ENCODE data around the gene SNX25. TPM values are rescaled to one million over a fixed set of nuclear protein-coding genes. Genes with fewer than 3 reads are reported as not detected.
A peak's percentile ranks its signal among the peaks of the same experiment; 100 is the strongest.

SNX25 gene
- total and polyA plus RNA-seq, 2 donors (not counting 1 experiment from before 2014, with no cell fraction given): 11.1 to 32.9 TPM

GRCh38 chr4:185304541-185304940 is 95.1 kb downstream of the SNX25 start:
- no peak for TF ChIP-seq EZH2 (IDR thresholded peaks at IDR 0.05; ENCODE audit: low read length, missing control alignments)
- no peak overlapping the region for H3K4me3 ChIP-seq (replicated peaks in 1 of 4; ENCODE audit: control extremely low read depth in 1 of 4, insufficient read depth in 1 of 4, low read depth in 3 of 4, low read length in 4 of 4)

GRCh38 chr4:185304944-185305690 is 95.7 kb downstream of the SNX25 start:
- H3K79me2 ChIP-seq (ENCODE audit: control insufficient read depth, insufficient read depth, low read length): no peaks in the 10 kb centered on the region
- no peak overlapping the region for H3K4me2 ChIP-seq (ENCODE audit: extremely low read depth, insufficient read depth, low read length)
- no peak overlapping the region for H3K9ac ChIP-seq (ENCODE audit: insufficient read depth, low read length)
- no peaks in the 10 kb centered on the region for H3K27me3 ChIP-seq (ENCODE audit: control insufficient read depth, insufficient read depth, low read length)
- TF ChIP-seq EZH2 (IDR thresholded peaks at IDR 0.05; ENCODE audit: low read length, missing control alignments) (no peak), CTCF (conservative IDR thresholded peaks at IDR 0.05 in 1 of 2, IDR thresholded peaks at IDR 0.05 in 1 of 2; ENCODE audit: low read depth in 1 of 2, low read length in 2 of 2) (peak; percentile 46 to 69)
- peaks cover 2% of the 10 kb centered on the region for H3K36me3 ChIP-seq (ENCODE audit: control insufficient read depth, insufficient read depth, low read length)
- H3K9me3 ChIP-seq (ENCODE audit: control insufficient read depth, insufficient read depth, low read depth, low read length): no peaks in the 10 kb centered on the region
- H3K27ac ChIP-seq (ENCODE audit: insufficient read depth, low read length): peak overlapping the region; percentile 58
- H3K4me1 ChIP-seq (ENCODE audit: control insufficient read depth, extremely low read depth, insufficient read depth, low read length): peaks cover 10% of the 10 kb centered on the region
- no peaks in the 10 kb centered on the region for H4K20me1 ChIP-seq (ENCODE audit: control insufficient read depth, extremely low read depth, insufficient read depth, low read length)
- H2AFZ ChIP-seq (ENCODE audit: low read length): no peak overlapping the region
- peak; percentile 39 to 45 for DNase-seq (ENCODE audit: low read depth in 2 of 2)
- no peak overlapping the region for H3K4me3 ChIP-seq (replicated peaks in 1 of 4; ENCODE audit: control extremely low read depth in 1 of 4, insufficient read depth in 1 of 4, low read depth in 3 of 4, low read length in 4 of 4)

More at GRCh38 chr4:185304541-185304940, 95.1 kb downstream of the SNX25 start:
- Histone ChIP-seq H3K4me1 (ENCODE audit: control insufficient read depth, extremely low read depth, insufficient read depth, low read length) (peaks cover 10% of the 10 kb centered on the region), H3K27ac (ENCODE audit: insufficient read depth, low read length) (no peak overlapping the region), H3K9me3 (ENCODE audit: control insufficient read depth, insufficient read depth, low read depth, low read length) (no peaks in the 10 kb centered on the region), H3K36me3 (ENCODE audit: control insufficient read depth, insufficient read depth, low read length) (peaks cover 2% of the 10 kb centered on the region), H3K79me2 (ENCODE audit: control insufficient read depth, insufficient read depth, low read length) (no peaks in the 10 kb centered on the region), H3K9ac (ENCODE audit: insufficient read depth, low read length) (no peak overlapping the region), H3K27me3 (ENCODE audit: control insufficient read depth, insufficient read depth, low read length) (no peaks in the 10 kb centered on the region), H4K20me1 (ENCODE audit: control insufficient read depth, extremely low read depth, insufficient read depth, low read length) (no peaks in the 10 kb centered on the region), H2AFZ (ENCODE audit: low read length) (no peak overlapping the region), H3K4me2 (ENCODE audit: extremely low read depth, insufficient read depth, low read length) (no peak overlapping the region)
- DNase-seq (ENCODE audit: low read depth in 2 of 2): no peak

- H3K27ac ChIP-seq (ENCODE audit: insufficient read depth, low read length): peak overlapping the region; percentile 66
- no peaks in the 10 kb centered on the region for H3K9me3 ChIP-seq (ENCODE audit: control insufficient read depth, insufficient read depth, low read depth, low read length)
- H3K79me2 ChIP-seq (ENCODE audit: control insufficient read depth, insufficient read depth, low read length): no peaks in the 10 kb centered on the region
- H3K4me3 ChIP-seq (replicated peaks in 1 of 4; ENCODE audit: control extremely low read depth in 1 of 4, insufficient read depth in 1 of 4, low read depth in 3 of 4, low read length in 4 of 4): no peak overlapping the region
- no peak overlapping the region for H2AFZ ChIP-seq (ENCODE audit: low read length)
- H3K9ac ChIP-seq (ENCODE audit: insufficient read depth, low read length): no peak overlapping the region
- peaks cover 2% of the 10 kb centered on the region for H3K36me3 ChIP-seq (ENCODE audit: control insufficient read depth, insufficient read depth, low read length)
- TF ChIP-seq EZH2 (IDR thresholded peaks at IDR 0.05; ENCODE audit: low read length, missing control alignments) (no peak), CTCF (conservative IDR thresholded peaks at IDR 0.05 in 1 of 2, IDR thresholded peaks at IDR 0.05 in 1 of 2; ENCODE audit: low read depth in 1 of 2, low read length in 2 of 2) (no peak)
- DNase-seq (ENCODE audit: low read depth in 2 of 2): peak; percentile 78 to 99
- peaks cover 10% of the 10 kb centered on the region for H3K4me1 ChIP-seq (ENCODE audit: control insufficient read depth, extremely low read depth, insufficient read depth, low read length)
- no peaks in the 10 kb centered on the region for H3K27me3 ChIP-seq (ENCODE audit: control insufficient read depth, insufficient read depth, low read length)
- no peak overlapping the region for H3K4me2 ChIP-seq (ENCODE audit: extremely low read depth, insufficient read depth, low read length)
- H4K20me1 ChIP-seq (ENCODE audit: control insufficient read depth, extremely low read depth, insufficient read depth, low read length): no peaks in the 10 kb centered on the region
These were observed 96.6 kb downstream of the SNX25 start for GRCh38 chr4:185305979-185306442.
